Ishikawa (cell line): ENCODE measurements around the gene ZNF565.

Experiments used
- CEBPB ChIP-seq: IDR thresholded peaks from 2 replicates; pipeline ENCODE4 v1.6.1; 2012
- CREB1 ChIP-seq: IDR thresholded peaks from 2 replicates; pipeline ENCODE4 v1.6.1; 2012; ENCODE audit warnings: low read depth
- EGR1 ChIP-seq: IDR thresholded peaks from 2 replicates; pipeline ENCODE4 v1.6.1; 2012
- EP300 ChIP-seq: IDR thresholded peaks from 2 replicates; pipeline ENCODE4 v1.6.1; 2012; ENCODE audit warnings: borderline replicate concordance
- FOXM1 ChIP-seq: IDR thresholded peaks from 2 replicates; pipeline ENCODE4 v1.6.1; 2012; ENCODE audit warnings: low read depth, borderline replicate concordance
- NFIC ChIP-seq: IDR thresholded peaks from 2 replicates; pipeline ENCODE4 v1.6.1; 2012
- RAD21 ChIP-seq: IDR thresholded peaks from 2 replicates; pipeline ENCODE4 v1.6.1; 2012; ENCODE audit warnings: low read depth
- TAF1 ChIP-seq: IDR thresholded peaks from 2 replicates; pipeline ENCODE4 v1.6.1; 2012; ENCODE audit warnings: low read depth, mild to moderate bottlenecking
- TCF12 ChIP-seq: IDR thresholded peaks from 2 replicates; pipeline ENCODE4 v1.6.1; 2012; ENCODE audit warnings: low read depth
- TEAD4 ChIP-seq: IDR thresholded peaks from 2 replicates; pipeline ENCODE4 v1.6.1; 2012
- USF1 ChIP-seq: IDR thresholded peaks from 2 replicates; pipeline ENCODE4 v1.6.1; 2012
- YY1 ChIP-seq: IDR thresholded peaks from 2 replicates; pipeline ENCODE4 v1.6.1; 2012; ENCODE audit warnings: low read depth
- ZBTB7A ChIP-seq: IDR thresholded peaks from 2 replicates; pipeline ENCODE4 v1.6.1; 2012; ENCODE audit warnings: low read depth
- TF ChIP-seq, protein P1 (sequence below): IDR thresholded peaks from 2 replicates; pipeline ENCODE4 v1.6.1; 2012
- TF ChIP-seq, protein P2 (sequence below): IDR thresholded peaks from 2 replicates; pipeline ENCODE4 v1.6.1; 2012; ENCODE audit warnings: low read depth, mild to moderate bottlenecking

ZNF565 gene

DNA sequence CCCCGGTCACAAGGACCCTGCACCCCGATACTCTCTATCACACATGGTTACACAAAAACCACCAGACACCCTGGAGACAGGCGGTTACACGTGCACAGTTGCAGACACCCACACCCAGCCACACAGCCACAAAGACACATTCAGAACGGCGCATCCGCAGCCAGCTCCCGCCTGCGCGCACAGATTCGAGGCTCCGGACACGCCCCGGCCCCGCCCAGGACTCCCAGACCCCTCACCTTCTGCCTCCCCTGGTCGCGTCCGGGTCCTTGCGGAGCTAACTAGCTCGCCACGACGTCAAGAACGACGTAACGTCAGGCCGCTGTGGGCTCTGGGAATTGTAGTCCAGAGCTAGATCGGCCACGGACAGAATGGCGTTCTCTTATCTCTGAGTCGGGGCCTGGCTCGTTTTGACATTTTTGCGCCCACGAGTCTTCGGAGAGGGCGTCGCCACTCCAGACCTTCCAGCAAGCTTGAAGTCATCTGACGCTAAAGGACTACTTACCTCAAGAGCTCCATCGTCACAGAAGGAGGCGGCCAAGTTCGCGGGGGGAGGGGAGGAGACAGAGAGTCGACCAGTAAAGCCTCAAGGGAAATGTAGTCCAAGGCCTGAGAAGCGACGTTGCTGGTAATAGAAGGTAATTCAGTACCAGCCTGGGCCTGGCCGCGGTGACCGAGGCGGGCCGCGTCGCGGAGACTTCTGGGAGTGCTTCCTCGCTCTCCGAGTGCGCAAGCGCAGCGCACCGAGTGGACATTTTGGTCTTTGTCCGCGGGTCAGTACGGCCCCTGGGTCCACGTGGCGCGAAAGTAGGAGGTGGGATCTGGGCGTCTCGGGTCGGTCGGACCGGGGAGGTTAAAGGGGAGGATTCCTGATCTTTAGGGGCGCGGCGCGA lies at the start of gene ZNF565, which contains the start of gene ZNF146:
TSS of gene ZNF565 (minus strand) at position 280 of the 890 bp plus-strand sequence. CDS start 12,680 bp downstream, outside the sequence.
TSS of gene ZNF146 (plus strand) at position 721 of the 890 bp plus-strand sequence. CDS start 21,335 bp downstream, outside the sequence.
- TF ChIP-seq USF1 = peak; percentile 72
- no peak; the same call in 1 of the 2 replicates for TF ChIP-seq TCF12
- peak; percentile 81 for TF ChIP-seq YY1
- no peak for TF ChIP-seq RAD21
- no peak for TF ChIP-seq CEBPB
- TF ChIP-seq TEAD4 = 0 out of 2 replicates have a peak, but pooled peaks have one; percentile 39
- peak; percentile 6; the same call in 1 of the 2 replicates for TF ChIP-seq NFIC
- TF ChIP-seq EP300 = peak; percentile 46; the same call in 1 of the 2 replicates
- TF ChIP-seq, protein P1, sequence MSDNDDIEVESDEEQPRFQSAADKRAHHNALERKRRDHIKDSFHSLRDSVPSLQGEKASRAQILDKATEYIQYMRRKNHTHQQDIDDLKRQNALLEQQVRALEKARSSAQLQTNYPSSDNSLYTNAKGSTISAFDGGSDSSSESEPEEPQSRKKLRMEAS = peak; percentile 99
- TF ChIP-seq, protein P2, sequence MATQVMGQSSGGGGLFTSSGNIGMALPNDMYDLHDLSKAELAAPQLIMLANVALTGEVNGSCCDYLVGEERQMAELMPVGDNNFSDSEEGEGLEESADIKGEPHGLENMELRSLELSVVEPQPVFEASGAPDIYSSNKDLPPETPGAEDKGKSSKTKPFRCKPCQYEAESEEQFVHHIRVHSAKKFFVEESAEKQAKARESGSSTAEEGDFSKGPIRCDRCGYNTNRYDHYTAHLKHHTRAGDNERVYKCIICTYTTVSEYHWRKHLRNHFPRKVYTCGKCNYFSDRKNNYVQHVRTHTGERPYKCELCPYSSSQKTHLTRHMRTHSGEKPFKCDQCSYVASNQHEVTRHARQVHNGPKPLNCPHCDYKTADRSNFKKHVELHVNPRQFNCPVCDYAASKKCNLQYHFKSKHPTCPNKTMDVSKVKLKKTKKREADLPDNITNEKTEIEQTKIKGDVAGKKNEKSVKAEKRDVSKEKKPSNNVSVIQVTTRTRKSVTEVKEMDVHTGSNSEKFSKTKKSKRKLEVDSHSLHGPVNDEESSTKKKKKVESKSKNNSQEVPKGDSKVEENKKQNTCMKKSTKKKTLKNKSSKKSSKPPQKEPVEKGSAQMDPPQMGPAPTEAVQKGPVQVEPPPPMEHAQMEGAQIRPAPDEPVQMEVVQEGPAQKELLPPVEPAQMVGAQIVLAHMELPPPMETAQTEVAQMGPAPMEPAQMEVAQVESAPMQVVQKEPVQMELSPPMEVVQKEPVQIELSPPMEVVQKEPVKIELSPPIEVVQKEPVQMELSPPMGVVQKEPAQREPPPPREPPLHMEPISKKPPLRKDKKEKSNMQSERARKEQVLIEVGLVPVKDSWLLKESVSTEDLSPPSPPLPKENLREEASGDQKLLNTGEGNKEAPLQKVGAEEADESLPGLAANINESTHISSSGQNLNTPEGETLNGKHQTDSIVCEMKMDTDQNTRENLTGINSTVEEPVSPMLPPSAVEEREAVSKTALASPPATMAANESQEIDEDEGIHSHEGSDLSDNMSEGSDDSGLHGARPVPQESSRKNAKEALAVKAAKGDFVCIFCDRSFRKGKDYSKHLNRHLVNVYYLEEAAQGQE = no peak
- peak; percentile 78 for TF ChIP-seq TAF1
- peak; percentile 90 for TF ChIP-seq CREB1
- TF ChIP-seq EGR1 = peak; percentile 45

- TF ChIP-seq TAF1 (no peak), FOXM1 (no peak), CEBPB (no peak), TCF12 (no peak), ZBTB7A (no peak), TEAD4 (no peak), YY1 (no peak), EGR1 (no peak), NFIC (no peak), CREB1 (no peak)
- TF ChIP-seq, protein P2 = no peak
These were observed 44.7 kb upstream of the ZNF565 start for GRCh38 chr19:36259211-36259610.

GRCh38 chr19:36258028-36258875 lies 43.8 kb upstream of the ZNF565 start:
- TF ChIP-seq EP300 = no peak
- no peak for TF ChIP-seq TCF12
- no peak for TF ChIP-seq YY1
- no peak for TF ChIP-seq CEBPB
- no peak for TF ChIP-seq CREB1
- no peak for TF ChIP-seq RAD21
- TF ChIP-seq USF1 = no peak
- no peak for TF ChIP-seq TAF1
- TF ChIP-seq TEAD4 = no peak
- no peak for TF ChIP-seq ZBTB7A
- TF ChIP-seq EGR1 = no peak
- TF ChIP-seq NFIC = no peak
- no peak for TF ChIP-seq FOXM1
- TF ChIP-seq, protein P1 = no peak
- TF ChIP-seq, protein P2 = no peak
